ENCODE results near the gene CARM1. TPM values are rescaled to one million over a fixed set of nuclear protein-coding genes. Genes with fewer than 3 reads are reported as not detected.

Gene CARM1
- total RNA-seq, 3 donors from 2014 or later (not counting 1 experiment from before 2014, with no cell fraction given) = 13.4 to 21.3 (median 19.8) TPM

- no peak for ATAC-seq
- H3K36me3 Mint-ChIP-seq = no peaks in the 10 kb centered on the region
- no peaks in the 10 kb centered on the region for H3K9me3 ChIP-seq (ENCODE audit: control insufficient read depth, insufficient read depth, low read length)
- H3K4me3 ChIP-seq (ENCODE audit: low read length) = no peak overlapping the region
- H3K27ac ChIP-seq (ENCODE audit: low read length) = no peak overlapping the region
- H3K4me1 Mint-ChIP-seq = peaks cover 0 to 9% of the 10 kb centered on the region in 2 donors
- intact Hi-C loops (cut with micrococcal nuclease) = no loop called here
- H3K4me1 ChIP-seq (ENCODE audit: control insufficient read depth, insufficient read depth, low read length) = no peaks in the 10 kb centered on the region
- H3K27me3 ChIP-seq (ENCODE audit: control insufficient read depth, insufficient read depth, low read length) = no peaks in the 10 kb centered on the region
- peaks cover 27% of the 10 kb centered on the region for H3K36me3 ChIP-seq (ENCODE audit: control insufficient read depth, insufficient read depth, low read length)
- H3K27me3 Mint-ChIP-seq (ENCODE audit: low read depth in 2 of 2) = no peaks in the 10 kb centered on the region
- TF ChIP-seq, protein P1, sequence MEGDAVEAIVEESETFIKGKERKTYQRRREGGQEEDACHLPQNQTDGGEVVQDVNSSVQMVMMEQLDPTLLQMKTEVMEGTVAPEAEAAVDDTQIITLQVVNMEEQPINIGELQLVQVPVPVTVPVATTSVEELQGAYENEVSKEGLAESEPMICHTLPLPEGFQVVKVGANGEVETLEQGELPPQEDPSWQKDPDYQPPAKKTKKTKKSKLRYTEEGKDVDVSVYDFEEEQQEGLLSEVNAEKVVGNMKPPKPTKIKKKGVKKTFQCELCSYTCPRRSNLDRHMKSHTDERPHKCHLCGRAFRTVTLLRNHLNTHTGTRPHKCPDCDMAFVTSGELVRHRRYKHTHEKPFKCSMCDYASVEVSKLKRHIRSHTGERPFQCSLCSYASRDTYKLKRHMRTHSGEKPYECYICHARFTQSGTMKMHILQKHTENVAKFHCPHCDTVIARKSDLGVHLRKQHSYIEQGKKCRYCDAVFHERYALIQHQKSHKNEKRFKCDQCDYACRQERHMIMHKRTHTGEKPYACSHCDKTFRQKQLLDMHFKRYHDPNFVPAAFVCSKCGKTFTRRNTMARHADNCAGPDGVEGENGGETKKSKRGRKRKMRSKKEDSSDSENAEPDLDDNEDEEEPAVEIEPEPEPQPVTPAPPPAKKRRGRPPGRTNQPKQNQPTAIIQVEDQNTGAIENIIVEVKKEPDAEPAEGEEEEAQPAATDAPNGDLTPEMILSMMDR (IDR thresholded peaks at IDR 0.05) = no peak
- WGBS (ENCODE audit: insufficient coverage) = 96% methylated on average over 10 of the region's 10 CpGs
- H3K9me3 Mint-ChIP-seq = no peaks in the 10 kb centered on the region
- no peak overlapping the region for H3K27ac Mint-ChIP-seq
- no peak for DNase-seq
- no peak overlapping the region for H3K4me3 Mint-ChIP-seq
Observed at GRCh38 chr19:10920288-10920655, 48.9 kb downstream of the CARM1 start.

GRCh38 chr19:10920781-10921180, 49.4 kb downstream of the CARM1 start:
- no peak overlapping the region for H3K4me3 ChIP-seq (ENCODE audit: low read length)
- Mint-ChIP-seq H3K27me3 (ENCODE audit: low read depth in 2 of 2) (no peaks in the 10 kb centered on the region), H3K36me3 (no peaks in the 10 kb centered on the region), H3K9me3 (no peaks in the 10 kb centered on the region), H3K4me3 (no peak overlapping the region), H3K27ac (no peak overlapping the region), H3K4me1 (peaks cover 0 to 11% of the 10 kb centered on the region in 2 donors)
- H3K36me3 ChIP-seq (ENCODE audit: control insufficient read depth, insufficient read depth, low read length) = peaks cover 27% of the 10 kb centered on the region
- TF ChIP-seq, protein P1 (IDR thresholded peaks at IDR 0.05) = no peak
- intact Hi-C loops (cut with micrococcal nuclease) = no loop called here
- ATAC-seq = no peak
- no peaks in the 10 kb centered on the region for H3K4me1 ChIP-seq (ENCODE audit: control insufficient read depth, insufficient read depth, low read length)
- no peak overlapping the region for H3K27ac ChIP-seq (ENCODE audit: low read length)
- no peaks in the 10 kb centered on the region for H3K9me3 ChIP-seq (ENCODE audit: control insufficient read depth, insufficient read depth, low read length)
- DNase-seq = no peak
- no peaks in the 10 kb centered on the region for H3K27me3 ChIP-seq (ENCODE audit: control insufficient read depth, insufficient read depth, low read length)
- WGBS (ENCODE audit: insufficient coverage) = 94% methylated on average over 16 of the region's 16 CpGs

GRCh38 chr19:10921199-10921909, 50.0 kb downstream of the CARM1 start:
- TF ChIP-seq, protein P1 (IDR thresholded peaks at IDR 0.05) = no peak
- Mint-ChIP-seq H3K36me3 (no peaks in the 10 kb centered on the region), H3K9me3 (no peaks in the 10 kb centered on the region), H3K27ac (no peak overlapping the region), H3K27me3 (ENCODE audit: low read depth in 2 of 2) (no peaks in the 10 kb centered on the region), H3K4me3 (no peak overlapping the region), H3K4me1 (peaks cover 0 to 11% of the 10 kb centered on the region in 2 donors)
- Histone ChIP-seq H3K27me3 (ENCODE audit: control insufficient read depth, insufficient read depth, low read length) (no peaks in the 10 kb centered on the region), H3K36me3 (ENCODE audit: control insufficient read depth, insufficient read depth, low read length) (peaks cover 24% of the 10 kb centered on the region), H3K9me3 (ENCODE audit: control insufficient read depth, insufficient read depth, low read length) (no peaks in the 10 kb centered on the region), H3K4me1 (ENCODE audit: control insufficient read depth, insufficient read depth, low read length) (no peaks in the 10 kb centered on the region), H3K27ac (ENCODE audit: low read length) (no peak overlapping the region), H3K4me3 (ENCODE audit: low read length) (no peak overlapping the region)
- 95% methylated on average over 43 of the region's 43 CpGs for WGBS (ENCODE audit: insufficient coverage)
- intact Hi-C loops (cut with micrococcal nuclease) = no loop called here
- DNase-seq (no peak), ATAC-seq (no peak)

Data from natural killer cell (primary cell).